HepG2 (cell line): Measurements from ENCODE around the gene ZNF148. TPM values are rescaled to one million over a fixed set of nuclear protein-coding genes. Genes with fewer than 3 reads are reported as not detected.

Experiments
- ATAC-seq: fragments of 200-7000 bp; cut with Tn5 transposase; 3 replicates; pipeline ENCODE4 v1.9.1; 2020; ENCODE audit warnings: mild to moderate bottlenecking, moderate library complexity
- BruUV-seq: library from RNA; stranded (reverse); fragments of 400-500 nt; replicated peaks from 2 replicates; lab custom pipeline; 2021; lab: Mats Ljungman, UMichigan
- CTCF ChIA-PET: fragments of 300-600 bp; formaldehyde crosslinking; extraction: SDS; loops from one replicate; lab custom pipeline; 2021; ENCODE audit warnings: low total read pairs, inconsistent platforms, low intra/inter-chr PET ratio; lab: Yijun Ruan, JAX
- POLR2A ChIA-PET: fragments of 350-600 bp; sonication (Branson Sonifier 250); formaldehyde crosslinking; loops from one replicate; lab custom pipeline; 2020; ENCODE audit warnings: antibody characterized with exemption, inconsistent platforms; lab: Yijun Ruan, JAX
- DNase-seq: peaks from one replicate; pipeline ENCODE4 v3.0.0-alpha.2; 2015; ENCODE audit warnings: low spot score
- FAIRE-seq: peaks from 3 replicates; lab custom pipeline; 2011; peaks lifted over from hg19 to GRCh38; lab: Jason Lieb, UNC
- H2AFZ ChIP-seq: one replicate; pipeline ENCODE4 v1.6.1; 2011; ENCODE audit warnings: low read length, inconsistent platforms
- H3K27ac ChIP-seq: fragments of 300-600 bp; 3 replicates; pipeline ENCODE4 v1.8.0; 2011; ENCODE audit warnings: mixed run types, mild to moderate bottlenecking, mixed read lengths, low read length, inconsistent platforms; ENCODE audit not compliant: insufficient read depth; ENCODE audit errors: extremely low read length
- H3K27me3 ChIP-seq, 2 experiments: fragments of 200-600 bp in 1 of 2; 2 replicates in 1 of 2; 3 replicates in 1 of 2; pipeline versions ENCODE4 v1.6.0 to v1.8.0; 2011; ENCODE audit warnings: low read length in 2 of 2, mild to moderate bottlenecking in 2 of 2, moderate library complexity in 2 of 2, inconsistent platforms in 1 of 2; ENCODE audit not compliant: insufficient read depth in 2 of 2, control insufficient read depth in 1 of 2
- H3K36me3 ChIP-seq, 2 experiments: fragments of 200-600 bp in 1 of 2; replicated peaks in 1 of 2; 2 replicates in 1 of 2; 3 replicates in 1 of 2; pipeline versions ENCODE4 v1.5.1 to v1.8.0; 2011; ENCODE audit warnings: low read length in 2 of 2, inconsistent platforms in 1 of 2; ENCODE audit not compliant: insufficient read depth in 2 of 2, control insufficient read depth in 1 of 2
- H3K4me1 ChIP-seq: 2 replicates; pipeline ENCODE4 v1.5.1; 2012; ENCODE audit warnings: low read length, inconsistent platforms; ENCODE audit not compliant: insufficient read depth
- H3K4me2 ChIP-seq: 2 replicates; pipeline ENCODE4 v1.6.0; 2011; ENCODE audit warnings: low read depth, low read length, inconsistent platforms
- H3K4me3 ChIP-seq, 3 experiments: fragments of 200-600 bp in 1 of 3; sonication (generic), shearing (Covaris generic) in 1 of 3; replicated peaks in 1 of 3; 2 replicates each; pipeline ENCODE4 v1.5.1; 2011 to 2016; ENCODE audit warnings: low read length in 3 of 3, inconsistent platforms in 2 of 3, low read depth in 2 of 3, mild to moderate bottlenecking in 2 of 3, control low read depth in 1 of 3, mixed read lengths in 1 of 3; ENCODE audit not compliant: insufficient read depth in 1 of 3
- H3K79me2 ChIP-seq: one replicate; pipeline ENCODE4 v1.6.1; 2011; ENCODE audit warnings: low read length, inconsistent platforms; ENCODE audit not compliant: insufficient read depth
- H3K9ac ChIP-seq: 2 replicates; pipeline ENCODE4 v1.6.0; 2011; ENCODE audit warnings: mild to moderate bottlenecking, low read depth, low read length, inconsistent platforms; ENCODE audit not compliant: insufficient read depth
- H3K9me3 ChIP-seq: 2 replicates; pipeline ENCODE4 v1.5.1; 2012; ENCODE audit warnings: mild to moderate bottlenecking, low read length
- H4K20me1 ChIP-seq: 2 replicates; pipeline ENCODE4 v1.6.0; 2011; ENCODE audit warnings: inconsistent platforms, mild to moderate bottlenecking, low read length, moderate library complexity; ENCODE audit not compliant: insufficient read depth
- BCL6 ChIP-seq: IDR thresholded peaks from 2 replicates; pipeline ENCODE4 v1.6.1; 2016; ENCODE audit warnings: missing genetic modification reagents, missing compliant biosample characterization
- SIN3B ChIP-seq: fragments of 150-350 bp; IDR thresholded peaks from 2 replicates; pipeline ENCODE4 v1.6.1; 2014; ENCODE audit warnings: low read length
- SMAD3 ChIP-seq: sonication (generic); formaldehyde crosslinking; IDR thresholded peaks from 2 replicates; pipeline ENCODE4 v1.4.0; 2020; ENCODE audit warnings: missing genetic modification reagents
- ZMYM3 ChIP-seq: sonication (generic); formaldehyde crosslinking; IDR thresholded peaks from 2 replicates; pipeline ENCODE4 v1.5.1; 2020; ENCODE audit warnings: mild to moderate bottlenecking, missing genetic modification reagents
- ZNF460 ChIP-seq: sonication (generic); formaldehyde crosslinking; IDR thresholded peaks from 2 replicates; pipeline ENCODE4 v1.5.1; 2020; ENCODE audit warnings: missing genetic modification reagents, mild to moderate bottlenecking, borderline replicate concordance
- ZNF652 ChIP-seq: IDR thresholded peaks from 2 replicates; pipeline ENCODE4 v1.6.1; 2016; ENCODE audit warnings: low read depth, borderline replicate concordance
- ZNF713 ChIP-seq: sonication (generic); formaldehyde crosslinking; IDR thresholded peaks from 2 replicates; pipeline ENCODE4 v1.4.0; 2020; ENCODE audit warnings: mild to moderate bottlenecking, missing genetic modification reagents
- ZNF775 ChIP-seq: sonication (generic); formaldehyde crosslinking; IDR thresholded peaks from 2 replicates; pipeline ENCODE4 v1.4.0; 2020; ENCODE audit warnings: missing genetic modification reagents, mild to moderate bottlenecking, moderate library complexity, borderline replicate concordance
- WGBS: methylation state at CpG from one replicate; pipeline ENCODE4 v1.1.6; 2017; ENCODE audit warnings: low lambda C conversion rate; 5-methylcytosine and 5-hydroxymethylcytosine counted together
- in situ Hi-C: cut with HindIII; loops from 2 replicates; pipeline ENCODE4 v1.10.0; 2017; ENCODE audit warnings: low pct_unique_long_range_greater_than_20kb; ENCODE audit not compliant: extremely low pct_ligation_motif_present
- intact Hi-C: fragments of 100-400 bp; cut with micrococcal nuclease; formaldehyde crosslinking; loops from one replicate; pipeline ENCODE4 v1.10.0; 2022; ENCODE audit not compliant: unreplicated experiment
- polyA plus RNA-seq, 8 experiments: library from polyadenylated mRNA; depleted of rRNA in 3 of 8; stranded (reverse) in 7 of 8; unstranded in 1 of 8; fragments of >200 nt; fragmentation: Illumina TruSeq in 4 of 8; extraction: Trizol in 4 of 8; gene quantifications; 2 replicates each; pipeline versions ENCODE4 v1.2.1 to v1.2.3, GENCODE V29; 2011 to 2016; ENCODE audit warnings: low read depth in 4 of 8, missing spikeins in 1 of 8, mixed read lengths in 1 of 8; ENCODE audit not compliant: insufficient read depth in 1 of 8
- total RNA-seq, 5 experiments: library from RNA; depleted of rRNA; stranded (reverse); fragments of >200 nt; fragmentation: Illumina TruSeq; extraction: Trizol; gene quantifications; 2 replicates each; pipeline ENCODE4 v1.2.3, GENCODE V29; 2016; ENCODE audit warnings: low read depth in 1 of 5
- TF ChIP-seq, protein P1 (sequence below): sonication (generic); formaldehyde crosslinking; IDR thresholded peaks from 2 replicates; pipeline ENCODE4 v1.4.0; 2020; ENCODE audit warnings: mild to moderate bottlenecking, missing genetic modification reagents
- TF ChIP-seq, protein P2 (sequence below): sonication (generic); formaldehyde crosslinking; IDR thresholded peaks from 2 replicates; pipeline ENCODE4; 2020; ENCODE audit warnings: missing genetic modification reagents, mild to moderate bottlenecking, borderline replicate concordance
- TF ChIP-seq, protein P3 (sequence below): sonication (generic); formaldehyde crosslinking; conservative IDR thresholded peaks from 2 replicates; pipeline ENCODE4 v1.4.0; 2020; ENCODE audit warnings: missing genetic modification reagents
- TF ChIP-seq, protein P4 (sequence below): sonication (generic); formaldehyde crosslinking; IDR thresholded peaks from 2 replicates; pipeline ENCODE4 v1.4.0; 2020; ENCODE audit warnings: missing genetic modification reagents, low read depth, mild to moderate bottlenecking, borderline replicate concordance

The ZNF148 gene
- total and polyA plus RNA-seq, 2 of the 13 experiments (the other 11 are each of a cell fraction or from before 2014, with no cell fraction given) = 10.6 to 36.1 TPM

DNA sequence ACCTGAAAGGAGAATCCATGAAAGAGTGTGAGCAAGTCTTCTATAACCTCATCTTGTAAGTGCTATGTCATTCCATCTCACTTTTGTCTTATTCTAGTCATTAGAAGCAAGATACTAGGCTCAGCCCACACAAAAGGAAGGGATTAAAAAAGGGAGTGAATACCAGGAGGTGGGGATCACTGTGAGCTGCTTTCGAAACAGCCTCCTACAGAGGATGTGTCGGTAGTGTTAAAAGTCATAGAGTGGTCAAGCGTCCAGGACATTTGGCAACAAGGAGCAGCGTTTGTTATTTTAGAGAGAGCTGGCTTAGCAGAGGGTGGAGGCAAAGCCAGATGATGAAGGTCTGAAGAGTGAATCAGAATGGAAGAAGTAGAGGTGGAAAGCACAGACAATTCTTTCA, 11.7 kb upstream of the ZNF148 start:
- POLR2A ChIA-PET = interaction anchor here (2.2 kb wide), 1 partner anchor 11 kb away, joined by 4 read pairs; the partner anchor contains the start of gene ZNF148
- no peak for FAIRE-seq

More for the DNA sequence above, 11.7 kb upstream of the ZNF148 start:
- Histone ChIP-seq H3K79me2 (no peaks in the 10 kb centered on the region), H3K4me1 (peaks cover 54% of the 10 kb centered on the region), H3K27ac (no peak overlapping the region), H3K9ac (no peak overlapping the region), H3K4me3 (no peak overlapping the region), H3K36me3 (no peaks in the 10 kb centered on the region), H4K20me1 (no peaks in the 10 kb centered on the region), H2AFZ (peak overlapping the region; percentile 76), H3K27me3 (no peaks in the 10 kb centered on the region), H3K4me2 (peak overlapping the region; percentile 63), H3K9me3 (no peaks in the 10 kb centered on the region)
- no peak for DNase-seq
- intact Hi-C loops (no loop called here), in situ Hi-C loops (no loop called here)
- CTCF ChIA-PET = no interaction called here
- peak; percentile 42 for ATAC-seq
- TF ChIP-seq ZNF652 (no peak), ZNF775 (CRISPR knock-in tag) (no peak), ZNF713 (no peak), ZNF460 (CRISPR knock-in tag) (no peak), SIN3B (no peak), SMAD3 (CRISPR knock-in tag) (no peak), ZMYM3 (CRISPR knock-in tag) (no peak), BCL6 (no peak)
- TF ChIP-seq, protein P1, sequence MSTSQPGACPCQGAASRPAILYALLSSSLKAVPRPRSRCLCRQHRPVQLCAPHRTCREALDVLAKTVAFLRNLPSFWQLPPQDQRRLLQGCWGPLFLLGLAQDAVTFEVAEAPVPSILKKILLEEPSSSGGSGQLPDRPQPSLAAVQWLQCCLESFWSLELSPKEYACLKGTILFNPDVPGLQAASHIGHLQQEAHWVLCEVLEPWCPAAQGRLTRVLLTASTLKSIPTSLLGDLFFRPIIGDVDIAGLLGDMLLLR (CRISPR knock-in tag) = no peak
- TF ChIP-seq, protein P2, sequence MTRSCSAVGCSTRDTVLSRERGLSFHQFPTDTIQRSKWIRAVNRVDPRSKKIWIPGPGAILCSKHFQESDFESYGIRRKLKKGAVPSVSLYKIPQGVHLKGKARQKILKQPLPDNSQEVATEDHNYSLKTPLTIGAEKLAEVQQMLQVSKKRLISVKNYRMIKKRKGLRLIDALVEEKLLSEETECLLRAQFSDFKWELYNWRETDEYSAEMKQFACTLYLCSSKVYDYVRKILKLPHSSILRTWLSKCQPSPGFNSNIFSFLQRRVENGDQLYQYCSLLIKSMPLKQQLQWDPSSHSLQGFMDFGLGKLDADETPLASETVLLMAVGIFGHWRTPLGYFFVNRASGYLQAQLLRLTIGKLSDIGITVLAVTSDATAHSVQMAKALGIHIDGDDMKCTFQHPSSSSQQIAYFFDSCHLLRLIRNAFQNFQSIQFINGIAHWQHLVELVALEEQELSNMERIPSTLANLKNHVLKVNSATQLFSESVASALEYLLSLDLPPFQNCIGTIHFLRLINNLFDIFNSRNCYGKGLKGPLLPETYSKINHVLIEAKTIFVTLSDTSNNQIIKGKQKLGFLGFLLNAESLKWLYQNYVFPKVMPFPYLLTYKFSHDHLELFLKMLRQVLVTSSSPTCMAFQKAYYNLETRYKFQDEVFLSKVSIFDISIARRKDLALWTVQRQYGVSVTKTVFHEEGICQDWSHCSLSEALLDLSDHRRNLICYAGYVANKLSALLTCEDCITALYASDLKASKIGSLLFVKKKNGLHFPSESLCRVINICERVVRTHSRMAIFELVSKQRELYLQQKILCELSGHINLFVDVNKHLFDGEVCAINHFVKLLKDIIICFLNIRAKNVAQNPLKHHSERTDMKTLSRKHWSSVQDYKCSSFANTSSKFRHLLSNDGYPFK = no peak
- TF ChIP-seq, protein P3, sequence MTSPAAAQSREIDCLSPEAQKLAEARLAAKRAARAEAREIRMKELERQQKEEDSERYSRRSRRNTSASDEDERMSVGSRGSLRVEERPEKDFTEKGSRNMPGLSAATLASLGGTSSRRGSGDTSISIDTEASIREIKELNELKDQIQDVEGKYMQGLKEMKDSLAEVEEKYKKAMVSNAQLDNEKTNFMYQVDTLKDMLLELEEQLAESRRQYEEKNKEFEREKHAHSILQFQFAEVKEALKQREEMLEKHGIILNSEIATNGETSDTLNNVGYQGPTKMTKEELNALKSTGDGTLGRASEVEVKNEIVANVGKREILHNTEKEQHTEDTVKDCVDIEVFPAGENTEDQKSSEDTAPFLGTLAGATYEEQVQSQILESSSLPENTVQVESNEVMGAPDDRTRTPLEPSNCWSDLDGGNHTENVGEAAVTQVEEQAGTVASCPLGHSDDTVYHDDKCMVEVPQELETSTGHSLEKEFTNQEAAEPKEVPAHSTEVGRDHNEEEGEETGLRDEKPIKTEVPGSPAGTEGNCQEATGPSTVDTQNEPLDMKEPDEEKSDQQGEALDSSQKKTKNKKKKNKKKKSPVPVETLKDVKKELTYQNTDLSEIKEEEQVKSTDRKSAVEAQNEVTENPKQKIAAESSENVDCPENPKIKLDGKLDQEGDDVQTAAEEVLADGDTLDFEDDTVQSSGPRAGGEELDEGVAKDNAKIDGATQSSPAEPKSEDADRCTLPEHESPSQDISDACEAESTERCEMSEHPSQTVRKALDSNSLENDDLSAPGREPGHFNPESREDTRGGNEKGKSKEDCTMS (CRISPR knock-in tag) = no peak
- TF ChIP-seq, protein P4, sequence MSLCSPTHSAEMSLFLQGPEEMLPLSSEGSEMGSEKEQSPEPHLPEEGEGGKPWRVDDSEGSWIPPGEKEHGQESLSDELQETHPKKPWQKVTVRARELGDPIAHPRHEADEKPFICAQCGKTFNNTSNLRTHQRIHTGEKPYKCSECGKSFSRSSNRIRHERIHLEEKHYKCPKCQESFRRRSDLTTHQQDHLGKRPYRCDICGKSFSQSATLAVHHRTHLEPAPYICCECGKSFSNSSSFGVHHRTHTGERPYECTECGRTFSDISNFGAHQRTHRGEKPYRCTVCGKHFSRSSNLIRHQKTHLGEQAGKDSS = no peak
- no TSS peak for BruUV-seq
- 2% methylated on average over 4 of the region's 4 CpGs for WGBS
